Measurements from ENCODE around the gene DCTN1.

- TF ChIP-seq CTCF (IDR thresholded peaks at IDR 0.05): no peak
- TF ChIP-seq POLR2A (IDR thresholded peaks at IDR 0.05; ENCODE audit: low read depth): no peak
These were observed 3.9 kb upstream of the DCTN1 start for GRCh38 chr2:74384051-74384450.

Data from esophagus muscularis mucosa (tissue), 3 donors.